BLaER1 treated with 17β-estradiol and CSF1 and Interleukin-3, amounts not matched to agents 10 nM and 100 nM (cell line): Measurements from ENCODE around the gene CHAF1A.

Experiments
- H3K27ac ChIP-seq, 11 experiments: shearing (Covaris generic); formaldehyde crosslinking; 2 replicates each; pipeline ENCODE4 v1.8.1; 2022
- H3K27me3 ChIP-seq, 11 experiments: shearing (Covaris generic); formaldehyde crosslinking; 2 replicates each; pipeline ENCODE4 v1.8.1; 2022
- H3K36me3 ChIP-seq, 11 experiments: shearing (Covaris generic); formaldehyde crosslinking; 2 replicates each; pipeline ENCODE4 v1.8.1; 2022
- H3K4me1 ChIP-seq, 10 experiments: shearing (Covaris generic); formaldehyde crosslinking; 2 replicates each; pipeline ENCODE4 v1.8.1; 2022
- H3K4me2 ChIP-seq, 11 experiments: shearing (Covaris generic); formaldehyde crosslinking; 2 replicates each; pipeline ENCODE4 v1.8.1; 2022
- H3K4me3 ChIP-seq, 10 experiments: shearing (Covaris generic); formaldehyde crosslinking; 2 replicates each; pipeline ENCODE4 v1.8.1; 2022
- H3K9ac ChIP-seq, 11 experiments: shearing (Covaris generic); formaldehyde crosslinking; 2 replicates each; pipeline ENCODE4 v1.8.1; 2022
- H3K9me3 ChIP-seq, 11 experiments: shearing (Covaris generic); formaldehyde crosslinking; replicated peaks in 1 of 11; 2 replicates each; pipeline ENCODE4 v1.8.1; 2022
- H4K20me1 ChIP-seq, 11 experiments: shearing (Covaris generic); formaldehyde crosslinking; 2 replicates each; pipeline ENCODE4 v1.8.1; 2022
- Cebpa-rat ChIP-seq, 11 experiments: shearing (Covaris generic); IDR thresholded peaks; 2 replicates each; pipeline ENCODE4 v1.8.1; 2022

The CHAF1A gene

DNA sequence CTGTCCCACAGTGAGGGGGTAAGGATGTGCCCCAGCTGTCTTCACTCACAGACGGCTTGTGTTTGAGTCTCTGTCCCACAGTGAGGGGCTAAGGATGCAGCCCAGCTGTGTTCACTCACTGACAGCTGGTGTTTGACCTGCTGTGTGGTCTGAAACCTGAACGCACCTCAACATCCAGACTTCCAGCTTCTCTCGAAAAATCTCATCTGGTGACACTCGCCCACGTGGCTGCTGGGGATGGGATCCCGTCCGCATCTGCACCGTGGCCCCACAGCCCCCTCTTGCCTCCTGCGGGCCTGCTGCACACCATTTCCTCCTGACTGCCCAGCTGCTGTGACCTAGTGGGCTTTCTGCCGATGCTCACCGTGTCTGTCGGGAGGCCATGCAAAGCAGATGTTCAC, 27.3 kb downstream of the CHAF1A start:
- no peak for TF ChIP-seq Cebpa-rat (IDR thresholded peaks at IDR 0.05)
- peaks cover 7 to 53% (median 40%) of the 10 kb centered on the region in 10 experiments; a peak in 18 of 20 replicates for H3K4me1 ChIP-seq
- no peak overlapping the region for H3K4me3 ChIP-seq
- H3K4me2 ChIP-seq: peak overlapping the region in 7 of 11 experiments; percentile 68 to 89 (median 81); a peak in 12 of 22 replicates
- peak overlapping the region in 9 of 11 experiments; percentile 47 to 88 (median 77); a peak in 18 of 22 replicates for H3K27ac ChIP-seq
- peaks cover 40 to 100% (median 94%) of the 10 kb centered on the region in 11 experiments for H3K36me3 ChIP-seq
- peaks cover 0 to 43% (median 22%) of the 10 kb centered on the region in 11 experiments; a peak in 13 of 22 replicates for H4K20me1 ChIP-seq
- no peaks in the 10 kb centered on the region for H3K27me3 ChIP-seq
- no peaks in the 10 kb centered on the region for H3K9me3 ChIP-seq
- H3K9ac ChIP-seq: peak overlapping the region in 7 of 11 experiments; percentile 30 to 73 (median 53); a peak in 10 of 22 replicates

DNA sequence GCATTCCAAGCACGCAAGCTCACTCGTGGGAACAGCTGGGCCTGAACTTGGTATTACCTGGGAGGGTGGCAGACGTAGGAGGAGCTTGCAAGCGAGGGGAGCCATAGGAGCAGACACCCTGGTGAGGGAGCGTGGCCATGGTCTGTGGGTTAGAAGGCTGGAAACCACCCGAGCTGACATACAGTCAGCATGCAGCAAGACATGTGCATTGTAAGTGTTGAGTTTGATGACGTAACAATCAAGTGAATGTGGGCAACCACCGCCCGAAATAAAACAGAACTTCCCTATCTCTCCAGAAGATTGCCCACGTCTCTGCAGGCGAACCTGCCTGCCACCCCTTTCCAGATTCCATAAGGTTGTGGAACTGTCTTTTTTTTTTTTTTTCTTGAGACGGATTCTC, 28.3 kb downstream of the CHAF1A start:
- Histone ChIP-seq H3K4me1 (peaks cover 7 to 53% (median 40%) of the 10 kb centered on the region in 10 experiments; a peak in 18 of 20 replicates), H3K4me3 (peak overlapping the region in 1 of 10 experiments; percentile 36; a peak in 2 of 20 replicates), H3K27me3 (no peaks in the 10 kb centered on the region), H4K20me1 (peaks cover 0 to 43% (median 22%) of the 10 kb centered on the region in 11 experiments; a peak in 13 of 22 replicates), H3K4me2 (peak overlapping the region in 8 of 11 experiments; percentile 40 to 89 (median 80); a peak in 15 of 22 replicates), H3K9me3 (no peaks in the 10 kb centered on the region), H3K9ac (peak overlapping the region in 7 of 11 experiments; percentile 28 to 73 (median 60); a peak in 10 of 22 replicates), H3K36me3 (peaks cover 34 to 100% (median 93%) of the 10 kb centered on the region in 11 experiments), H3K27ac (peak overlapping the region in 10 of 11 experiments; percentile 27 to 88 (median 76); a peak in 20 of 22 replicates)
- peak in 8 of 11 experiments; percentile 63 to 89 (median 78); a peak in 14 of 22 replicates for TF ChIP-seq Cebpa-rat (IDR thresholded peaks at IDR 0.05)

DNA sequence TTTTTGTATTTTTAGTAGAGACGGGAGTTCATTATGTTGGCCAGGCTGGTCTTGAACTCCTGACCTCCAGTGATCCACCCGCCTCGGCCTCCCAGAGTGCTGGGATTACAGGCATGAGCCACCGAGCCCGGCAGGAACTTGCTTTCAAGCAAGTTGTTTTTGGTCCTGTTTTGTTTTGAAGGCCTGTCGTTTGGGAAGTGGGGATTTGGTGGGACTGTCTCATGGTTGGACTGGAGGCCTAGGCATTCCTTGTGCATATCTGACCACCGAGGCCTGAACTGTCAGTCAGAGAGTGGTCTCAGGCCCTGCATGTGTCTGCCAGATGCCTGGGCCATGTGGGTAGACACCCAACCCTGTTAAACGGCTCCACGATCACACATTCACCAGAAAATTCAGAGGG, 28.9 kb downstream of the CHAF1A start:
- Histone ChIP-seq H3K4me1 (peaks cover 7 to 53% (median 40%) of the 10 kb centered on the region in 10 experiments; a peak in 18 of 20 replicates), H3K27me3 (no peaks in the 10 kb centered on the region), H3K9me3 (no peaks in the 10 kb centered on the region), H3K27ac (peak overlapping the region; percentile 23 to 88 (median 76); a peak in 19 of 22 replicates), H3K9ac (peak overlapping the region in 10 of 11 experiments; percentile 10 to 73 (median 60); a peak in 14 of 22 replicates), H3K36me3 (peaks cover 34 to 100% (median 92%) of the 10 kb centered on the region in 11 experiments), H4K20me1 (peaks cover 0 to 48% (median 27%) of the 10 kb centered on the region in 11 experiments; a peak in 14 of 22 replicates), H3K4me3 (peak overlapping the region in 2 of 10 experiments; percentile 3 to 36; a peak in 2 of 20 replicates), H3K4me2 (peak overlapping the region in 8 of 11 experiments; percentile 22 to 89 (median 80); a peak in 15 of 22 replicates)
- TF ChIP-seq Cebpa-rat (IDR thresholded peaks at IDR 0.05): no peak

DNA sequence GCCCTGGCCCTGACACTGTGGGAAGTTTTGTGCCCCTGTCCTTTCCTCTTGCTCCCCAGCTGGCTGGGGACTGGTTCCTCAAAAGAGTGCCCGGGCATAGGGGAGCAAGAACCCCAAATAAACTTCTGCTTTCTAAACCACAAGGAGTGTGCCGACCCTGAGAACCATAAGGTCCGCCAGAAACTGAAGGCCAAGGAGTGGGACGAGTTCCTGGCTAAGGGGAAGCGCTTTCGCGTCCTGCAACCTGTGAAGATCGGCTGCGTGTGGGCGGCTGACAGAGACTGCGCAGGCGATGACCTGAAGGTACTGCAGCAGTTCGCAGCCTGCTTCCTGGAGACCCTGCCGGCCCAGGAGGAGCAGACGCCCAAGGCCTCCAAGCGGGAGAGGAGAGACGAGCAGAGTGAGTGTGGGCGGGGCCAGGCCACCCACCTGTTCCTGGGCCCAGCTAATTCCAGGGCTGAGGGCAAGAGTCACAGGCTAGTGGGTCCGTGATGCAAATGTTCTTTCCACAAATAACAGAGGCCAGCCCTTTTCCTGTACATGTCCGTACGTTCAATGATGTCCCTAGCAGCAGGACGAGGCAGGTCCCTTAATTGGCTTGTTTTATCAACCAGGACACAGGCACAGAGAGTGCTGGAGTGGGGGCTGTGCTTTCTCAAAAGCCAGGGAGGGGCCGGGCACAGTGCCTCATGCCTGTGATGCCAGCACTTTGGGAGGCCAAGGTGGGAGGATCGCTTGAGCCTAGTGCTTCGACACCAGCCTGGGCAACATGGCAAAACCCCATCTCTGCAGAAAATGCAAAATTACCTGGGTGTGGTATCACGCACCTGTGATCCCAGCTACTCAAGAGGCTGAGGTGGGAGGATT, 29.6 kb downstream of the CHAF1A start:
- peaks cover 0 to 55% (median 35%) of the 10 kb centered on the region in 11 experiments; a peak in 14 of 22 replicates for H4K20me1 ChIP-seq
- no peaks in the 10 kb centered on the region for H3K9me3 ChIP-seq
- H3K27ac ChIP-seq: peak overlapping the region; percentile 23 to 88 (median 76); a peak in 20 of 22 replicates
- H3K4me2 ChIP-seq: peak overlapping the region in 8 of 11 experiments; percentile 22 to 89 (median 80); a peak in 15 of 22 replicates
- H3K4me1 ChIP-seq: peaks cover 7 to 53% (median 40%) of the 10 kb centered on the region in 10 experiments; a peak in 18 of 20 replicates
- peak overlapping the region in 4 of 10 experiments; percentile 3 to 36 (median 14); a peak in 2 of 20 replicates for H3K4me3 ChIP-seq
- no peak for TF ChIP-seq Cebpa-rat (IDR thresholded peaks at IDR 0.05)
- H3K9ac ChIP-seq: peak overlapping the region in 10 of 11 experiments; percentile 10 to 73 (median 60); a peak in 14 of 22 replicates
- no peaks in the 10 kb centered on the region for H3K27me3 ChIP-seq
- peaks cover 38 to 100% (median 92%) of the 10 kb centered on the region in 11 experiments for H3K36me3 ChIP-seq

DNA sequence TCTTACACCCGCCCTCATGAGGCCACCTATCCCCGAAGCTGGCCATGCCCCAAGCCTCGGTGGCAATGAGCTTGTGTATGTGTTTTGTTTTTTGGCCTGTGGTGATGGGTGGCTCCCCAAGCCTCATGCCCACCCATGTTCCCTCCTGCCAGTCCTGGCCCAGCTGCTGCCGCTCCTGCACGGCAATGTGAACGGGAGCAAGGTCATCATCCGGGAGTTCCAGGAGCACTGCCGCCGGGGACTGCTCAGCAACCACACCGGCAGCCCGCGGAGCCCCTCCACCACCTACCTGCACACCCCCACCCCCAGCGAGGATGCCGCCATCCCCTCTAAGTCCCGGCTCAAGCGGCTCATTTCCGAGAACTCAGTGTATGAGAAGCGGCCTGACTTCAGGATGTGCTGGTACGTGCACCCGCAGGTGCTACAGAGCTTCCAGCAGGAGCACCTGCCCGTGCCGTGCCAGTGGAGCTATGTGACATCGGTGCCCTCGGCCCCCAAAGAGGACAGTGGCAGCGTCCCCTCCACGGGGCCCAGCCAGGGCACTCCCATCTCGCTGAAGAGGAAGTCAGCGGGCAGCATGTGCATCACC, 30.6 kb downstream of the CHAF1A start:
- Histone ChIP-seq H3K27me3 (no peaks in the 10 kb centered on the region), H3K4me2 (peak overlapping the region in 5 of 11 experiments; percentile 79 to 89 (median 88); a peak in 9 of 22 replicates), H3K27ac (peak overlapping the region in 4 of 11 experiments; percentile 77 to 88 (median 86); a peak in 7 of 22 replicates), H3K9ac (peak overlapping the region in 2 of 11 experiments; percentile 68 to 73; a peak in 1 of 22 replicates), H3K4me3 (no peak overlapping the region), H3K9me3 (no peaks in the 10 kb centered on the region), H3K36me3 (peaks cover 41 to 100% (median 94%) of the 10 kb centered on the region in 11 experiments), H3K4me1 (peaks cover 7 to 53% (median 40%) of the 10 kb centered on the region in 10 experiments; a peak in 18 of 20 replicates), H4K20me1 (peaks cover 0 to 62% (median 40%) of the 10 kb centered on the region in 11 experiments; a peak in 14 of 22 replicates)
- no peak for TF ChIP-seq Cebpa-rat (IDR thresholded peaks at IDR 0.05)

DNA sequence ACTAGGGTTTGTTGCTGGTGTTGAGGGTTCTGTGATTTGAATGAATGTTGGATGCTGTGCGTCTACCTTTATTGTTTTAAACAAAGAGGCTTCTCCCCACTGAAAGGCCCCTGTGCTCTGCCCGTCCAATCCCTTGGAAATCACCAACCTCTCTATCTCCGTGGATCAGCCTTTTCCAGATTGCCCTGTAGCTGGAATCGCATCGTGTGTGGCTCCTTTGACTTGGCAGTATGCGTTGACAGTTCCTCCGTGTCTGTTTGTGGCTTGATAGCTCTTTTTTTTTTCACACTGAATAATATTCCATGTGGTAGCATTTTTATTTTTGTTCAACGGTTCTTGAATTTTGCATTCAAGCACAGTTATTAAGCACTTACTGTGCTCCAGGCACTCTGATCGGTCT, 32.0 kb downstream of the CHAF1A start:
- Histone ChIP-seq H3K9ac (no peak overlapping the region), H3K36me3 (peaks cover 36 to 100% (median 93%) of the 10 kb centered on the region in 11 experiments), H3K27ac (no peak overlapping the region), H3K4me3 (no peak overlapping the region), H3K4me2 (no peak overlapping the region), H3K27me3 (no peaks in the 10 kb centered on the region), H3K4me1 (peaks cover 7 to 41% (median 34%) of the 10 kb centered on the region in 10 experiments; a peak in 18 of 20 replicates), H3K9me3 (no peaks in the 10 kb centered on the region), H4K20me1 (peaks cover 0 to 67% (median 44%) of the 10 kb centered on the region in 11 experiments; a peak in 14 of 22 replicates)
- no peak for TF ChIP-seq Cebpa-rat (IDR thresholded peaks at IDR 0.05)

DNA sequence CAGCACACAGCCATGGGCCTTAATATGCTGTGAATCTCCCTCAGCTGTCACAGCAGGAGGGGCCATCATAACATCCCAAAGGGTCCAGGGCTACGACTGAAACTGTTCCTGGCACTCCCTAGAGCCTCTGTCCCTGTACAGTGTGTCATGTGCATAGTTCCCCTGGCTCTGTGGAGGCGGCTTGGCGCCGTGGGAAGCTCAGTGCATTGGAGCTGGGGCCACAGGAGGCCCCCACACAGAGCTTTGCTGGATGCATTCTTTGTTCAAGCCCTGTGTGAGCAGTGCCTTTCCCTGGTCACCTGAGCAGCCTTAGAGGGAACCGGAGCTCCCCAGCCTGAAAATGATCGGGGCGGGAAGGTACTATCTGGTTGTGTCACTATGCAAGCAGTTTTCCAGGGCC, 33.8 kb downstream of the CHAF1A start:
- peaks cover 42 to 100% (median 96%) of the 10 kb centered on the region in 11 experiments for H3K36me3 ChIP-seq
- peaks cover 0 to 85% (median 57%) of the 10 kb centered on the region in 11 experiments; a peak in 14 of 22 replicates for H4K20me1 ChIP-seq
- no peak overlapping the region for H3K4me2 ChIP-seq
- no peaks in the 10 kb centered on the region for H3K27me3 ChIP-seq
- H3K9ac ChIP-seq: peak overlapping the region in 1 of 11 experiments; percentile 23; a peak in 1 of 22 replicates
- H3K27ac ChIP-seq: no peak overlapping the region
- TF ChIP-seq Cebpa-rat (IDR thresholded peaks at IDR 0.05): no peak
- no peak overlapping the region for H3K4me3 ChIP-seq
- no peaks in the 10 kb centered on the region for H3K9me3 ChIP-seq
- peaks cover 7 to 23% (median 16%) of the 10 kb centered on the region in 10 experiments; a peak in 18 of 20 replicates for H3K4me1 ChIP-seq

DNA sequence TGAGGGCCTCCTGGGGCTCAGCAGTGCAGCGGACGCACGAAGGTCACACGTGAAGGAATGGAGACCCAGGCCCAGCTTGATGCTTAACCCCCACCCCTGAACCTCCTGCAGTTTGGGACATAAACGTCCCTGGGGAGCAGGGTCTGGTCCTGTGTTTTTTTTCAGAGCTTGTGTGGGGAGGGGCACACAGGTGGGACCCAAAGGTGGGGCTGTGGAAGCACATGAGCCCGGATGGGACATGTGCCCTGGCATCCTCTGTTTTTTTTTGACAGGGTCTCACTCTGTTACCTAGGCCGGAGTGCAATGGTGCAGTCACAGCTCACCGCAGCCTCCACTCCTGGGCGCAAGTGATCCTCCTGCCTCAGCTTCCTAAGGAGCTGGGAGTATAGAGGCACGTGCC, 34.7 kb downstream of the CHAF1A start:
- no peak overlapping the region for H3K4me3 ChIP-seq
- no peak overlapping the region for H3K27ac ChIP-seq
- peaks cover 0 to 87% (median 56%) of the 10 kb centered on the region in 11 experiments; a peak in 14 of 22 replicates for H4K20me1 ChIP-seq
- H3K4me2 ChIP-seq: no peak overlapping the region
- no peak overlapping the region; a peak in 1 of 22 replicates for H3K9ac ChIP-seq
- H3K9me3 ChIP-seq: no peaks in the 10 kb centered on the region
- peaks cover under 1 to 14% (median 8%) of the 10 kb centered on the region in 10 experiments; a peak in 17 of 20 replicates for H3K4me1 ChIP-seq
- no peaks in the 10 kb centered on the region for H3K27me3 ChIP-seq
- H3K36me3 ChIP-seq: peaks cover 42 to 100% (median 94%) of the 10 kb centered on the region in 11 experiments
- no peak for TF ChIP-seq Cebpa-rat (IDR thresholded peaks at IDR 0.05)
